Right lobe of liver (tissue), 4 donors: Measurements from ENCODE around the gene CLDN24.

Source experiments
- CTCF ChIP-seq, 4 donors: fragments of 200-600 bp in 3 of 4; fragments of 450-650 bp in 1 of 4; IDR thresholded peaks; one replicate each; pipeline versions ENCODE4 v1.5.1 to v1.8.0; 2016 to 2022; ENCODE audit warnings: antibody characterized with exemption in 4 of 4, mild to moderate bottlenecking in 2 of 4
- POLR2A ChIP-seq: fragments of 450-650 bp; IDR thresholded peaks from one replicate; pipeline ENCODE4 v1.6.1; 2017; ENCODE audit warnings: antibody characterized with exemption, mild to moderate bottlenecking
- donor health status: DM: no; HTN: no; CAD: no.
- donor health status: DM: no; HTN: no; CAD: no.
- donor health status: DM: no; HTN: yes; CAD: no.

GRCh38 chr4:183297675-183298074 is 24.6 kb downstream of the CLDN24 start:
- TF ChIP-seq CTCF (IDR thresholded peaks at IDR 0.05), result no peak
- no peak for TF ChIP-seq POLR2A
